K562 (cell line): ENCODE data around the gene NMNAT2. TPM values are rescaled to one million over a fixed set of nuclear protein-coding genes. Genes with fewer than 3 reads are reported as not detected.

Source experiments
- ATAC-seq: fragments of 200-7000 bp; cut with Tn5 transposase; 3 replicates; pipeline ENCODE4 v1.9.1; 2020; ENCODE audit warnings: moderate library complexity
- BruUV-seq: library from RNA; stranded (reverse); fragments of 400-500 nt; replicated peaks from 2 replicates; lab custom pipeline; 2021; lab: Mats Ljungman, UMichigan
- CTCF ChIA-PET: fragments of 300-600 bp; formaldehyde crosslinking; extraction: SDS; loops from one replicate; lab custom pipeline; 2021; ENCODE audit warnings: low intra/inter-chr PET ratio; lab: Yijun Ruan, JAX
- POLR2A ChIA-PET: fragments of 300-600, 350-650 bp; sonication (Branson Sonifier 250); formaldehyde crosslinking; extraction: SDS; loops from one replicate; lab custom pipeline; 2021; ENCODE audit warnings: antibody characterized with exemption, inconsistent platforms; lab: Yijun Ruan, JAX
- DNase-seq, 4 experiments: peaks; one replicate each; pipeline versions ENCODE4 v3.0.0 to v3.0.0-alpha.2; 2011 to 2018; ENCODE audit warnings: low spot score in 3 of 4, mixed read lengths in 3 of 4; ENCODE audit errors: extremely low read depth in 1 of 4
- FAIRE-seq: peaks from 2 replicates; lab custom pipeline; 2011; peaks lifted over from hg19 to GRCh38; lab: Jason Lieb, UNC
- H2AFZ ChIP-seq: 2 replicates; pipeline ENCODE4 v1.6.0; 2011; ENCODE audit warnings: low read depth, low read length, control low read depth, inconsistent platforms
- H3K27ac ChIP-seq: fragments of 200-600 bp; 3 replicates; pipeline ENCODE4 v1.8.0; 2011; ENCODE audit warnings: low read depth, mild to moderate bottlenecking, control low read depth, inconsistent platforms, low read length, moderate library complexity, mixed read lengths; ENCODE audit errors: extremely low read depth
- H3K27me3 ChIP-seq, 2 experiments: fragments of 300-600 bp in 1 of 2; 2 replicates in 1 of 2; 3 replicates in 1 of 2; pipeline versions ENCODE4 v1.6.0 to v1.8.0; 2011; ENCODE audit warnings: inconsistent platforms in 2 of 2, low read length in 2 of 2, mild to moderate bottlenecking in 1 of 2, mixed read lengths in 1 of 2, moderate library complexity in 1 of 2; ENCODE audit not compliant: control insufficient read depth in 2 of 2, insufficient read depth in 2 of 2
- H3K36me3 ChIP-seq: fragments of 300-600 bp; 3 replicates; pipeline ENCODE4 v1.8.0; 2011; ENCODE audit warnings: mild to moderate bottlenecking, low read length, inconsistent platforms; ENCODE audit not compliant: control insufficient read depth, insufficient read depth
- H3K4me1 ChIP-seq, 2 experiments: fragments of 200-600 bp in 1 of 2; replicated peaks in 1 of 2; 2 replicates in 1 of 2; 3 replicates in 1 of 2; pipeline versions ENCODE4 v1.5.1 to v1.8.0; 2011; ENCODE audit warnings: inconsistent platforms in 2 of 2, low read length in 2 of 2, mild to moderate bottlenecking in 1 of 2, mixed read lengths in 1 of 2, moderate library complexity in 1 of 2; ENCODE audit not compliant: control insufficient read depth in 2 of 2, insufficient read depth in 2 of 2
- H3K4me2 ChIP-seq: 2 replicates; pipeline ENCODE4 v1.6.1; 2011; ENCODE audit warnings: low read length, control low read depth, inconsistent platforms, mixed read lengths; ENCODE audit not compliant: insufficient read depth
- H3K4me3 ChIP-seq: fragments of 200-600 bp; sonication (generic), shearing (Covaris generic); 2 replicates; pipeline ENCODE4 v1.5.1; 2016; ENCODE audit warnings: control low read depth, inconsistent platforms
- H3K79me2 ChIP-seq: fragments of 200-600 bp; 3 replicates; pipeline ENCODE4 v1.8.0; 2011; ENCODE audit warnings: low read length, inconsistent platforms; ENCODE audit not compliant: control insufficient read depth, insufficient read depth
- H3K9ac ChIP-seq, 2 experiments: 2 replicates each; pipeline versions ENCODE4 v1.6.0 to v1.6.1; 2011; ENCODE audit warnings: low read depth in 2 of 2, low read length in 2 of 2, control low read depth in 1 of 2, inconsistent platforms in 1 of 2, mild to moderate bottlenecking in 1 of 2, mixed read lengths in 1 of 2; ENCODE audit not compliant: insufficient read depth in 1 of 2
- H3K9me1 ChIP-seq: one replicate; pipeline ENCODE4 v1.6.0; 2011; ENCODE audit warnings: inconsistent platforms, mild to moderate bottlenecking, low read length, moderate library complexity; ENCODE audit not compliant: control insufficient read depth, insufficient read depth
- H3K9me3 ChIP-seq: replicated peaks from 2 replicates; pipeline ENCODE4 v1.5.1; 2011; ENCODE audit warnings: low read depth, low read length, inconsistent platforms; ENCODE audit not compliant: control insufficient read depth, insufficient read depth
- H4K20me1 ChIP-seq: replicated peaks from 2 replicates; pipeline ENCODE4 v1.6.1; 2011; ENCODE audit warnings: low read length, inconsistent platforms, mixed read lengths; ENCODE audit not compliant: control insufficient read depth, insufficient read depth
- E2F1 ChIP-seq: sonication (generic); formaldehyde crosslinking; IDR thresholded peaks from 2 replicates; pipeline ENCODE4 v1.8.1; 2023; ENCODE audit warnings: mild to moderate bottlenecking, missing genetic modification reagents, moderate library complexity
- ESRRB ChIP-seq: fragments of 250-450 bp; sonication (Bioruptor Pico); IDR thresholded peaks from 2 replicates; pipeline ENCODE4 v1.5.0; 2020; ENCODE audit warnings: mild to moderate bottlenecking, moderate library complexity, borderline replicate concordance
- MGA ChIP-seq: fragments of 450-650 bp; IDR thresholded peaks from 2 replicates; pipeline ENCODE4 v1.6.1; 2016; ENCODE audit warnings: mild to moderate bottlenecking, moderate library complexity
- ZNF584 ChIP-seq: fragments of 200-800 bp; sonication (Bioruptor generic); IDR thresholded peaks from 2 replicates; pipeline ENCODE4 v1.6.1; 2016; ENCODE audit warnings: low read depth, mild to moderate bottlenecking, missing genetic modification characterization, missing compliant biosample characterization
- WGBS: fragments of 100-300 bp; shearing (Covaris generic); methylation state at CpG from one replicate; pipeline ENCODE4 v1.1.6; 2016; ENCODE audit warnings: low coverage, mixed read lengths; ENCODE audit not compliant: insufficient coverage; ENCODE audit errors: missing lambda C conversion rate; 5-methylcytosine and 5-hydroxymethylcytosine counted together
- in situ Hi-C: fragments of 300-500 bp; cut with MboI; formaldehyde crosslinking; loops from 4 replicates; pipeline ENCODE4 v1.15.0; 2018; ENCODE audit warnings: inconsistent platforms, mixed read lengths
- intact Hi-C: fragments of 100-400 bp; cut with micrococcal nuclease; formaldehyde crosslinking; loops from 2 replicates; pipeline ENCODE4 v1.14.2; 2022
- polyA plus RNA-seq, 8 experiments: library from polyadenylated mRNA; depleted of rRNA in 4 of 8; stranded (reverse) in 5 of 8; unstranded in 3 of 8; fragments of >200 nt; fragmentation: Nextera tagmentation in 2 of 8; fragmentation: Illumina TruSeq in 1 of 8; extraction: Ambion mirVana in 2 of 8; extraction: Trizol in 1 of 8; gene quantifications; 2 replicates each; pipeline versions ENCODE4 v1.2.1 to v1.2.3, GENCODE V29; 2011 to 2014; ENCODE audit warnings: inconsistent platforms in 1 of 8, missing spikeins in 1 of 8
- total RNA-seq, 7 experiments: library from RNA; depleted of rRNA in 6 of 7; stranded (reverse); fragments of >200 nt in 6 of 7; fragmentation: Illumina TruSeq in 2 of 7; extraction: Trizol in 2 of 7; gene quantifications; 2 replicates each; pipeline versions ENCODE4 v1.2.1 to v1.2.3, GENCODE V29; 2011 to 2021; ENCODE audit warnings: low replicate concordance in 1 of 7

The NMNAT2 gene
- total and polyA plus RNA-seq, 9 of the 15 experiments (the other 6 are each of a cell fraction or from before 2014, with no cell fraction given), result not detected

- Histone ChIP-seq H3K36me3 (no peaks in the 10 kb centered on the region), H3K79me2 (no peaks in the 10 kb centered on the region), H3K9ac (no peak overlapping the region), H3K4me2 (no peak overlapping the region), H3K27ac (no peak overlapping the region), H3K9me3 (no peaks in the 10 kb centered on the region), H3K4me3 (no peak overlapping the region), H4K20me1 (no peaks in the 10 kb centered on the region), H3K9me1 (no peaks in the 10 kb centered on the region), H3K4me1 (no peaks in the 10 kb centered on the region), H3K27me3 (peaks cover 9 to 24% of the 10 kb centered on the region in 2 experiments; a peak in 4 of 5 replicates), H2AFZ (no peak overlapping the region)
- in situ Hi-C loops (no loop called here), intact Hi-C loops (no loop called here)
- WGBS, result 2% methylated on average over 3 of the region's 3 CpGs
- DNase-seq, result no peak
- no peak for ATAC-seq
- CTCF ChIA-PET, result no interaction called here
- POLR2A ChIA-PET, result no interaction called here
- TF ChIP-seq MGA (no peak), ESRRB (no peak), E2F1 (CRISPR knock-in tag) (no peak), ZNF584 (CRISPR knock-in tag) (no peak)
- no TSS peak for BruUV-seq
- no peak for FAIRE-seq
These were observed 54.2 kb downstream of the NMNAT2 start for GRCh38 chr1:183363972-183364371.
